GM19324 (cell line): ENCODE measurements around the gene ZNF219.

ENCODE experiments used
- ATAC-seq: cut with Tn5 transposase; IDR thresholded peaks from one replicate; pipeline ENCODE4 v1.9.1; 2021; ENCODE audit warnings: mild to moderate bottlenecking, moderate library complexity; ENCODE audit not compliant: unreplicated experiment, low FRiP score

ZNF219 gene

DNA sequence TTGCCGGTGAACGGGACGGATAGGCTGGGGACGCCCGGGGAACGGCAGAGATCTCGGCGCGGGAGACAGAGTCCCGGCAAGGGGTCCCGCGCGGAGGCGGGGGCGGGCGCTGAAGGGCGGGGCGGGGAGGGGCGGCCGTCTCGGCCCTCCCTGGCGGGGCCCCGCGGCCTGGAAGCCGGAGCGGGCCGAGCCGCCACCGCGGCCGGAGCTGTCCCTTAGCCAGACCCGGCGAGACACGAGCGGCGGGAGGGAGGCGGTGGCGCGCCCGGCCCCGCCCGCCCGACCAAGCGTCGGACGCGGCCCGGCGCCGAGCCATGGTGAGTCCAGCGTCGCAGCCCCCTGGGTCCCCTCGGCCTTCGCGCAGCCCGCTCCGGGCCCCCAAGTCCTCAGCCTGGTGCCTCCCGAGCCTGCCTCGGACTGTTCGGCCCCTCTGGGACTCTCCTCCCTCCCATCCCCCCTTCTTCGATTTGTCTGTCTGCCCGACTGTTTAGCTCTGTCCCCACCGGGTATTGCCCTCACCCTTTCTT lies 28.3 kb downstream of the ZNF219 start, which contains the start of gene ARHGEF40:
TSS of gene ARHGEF40 (plus strand) at position 222 of the 527 bp plus-strand sequence. CDS start at position 315, 93 bp downstream.
- peak; percentile 33 for ATAC-seq

DNA sequence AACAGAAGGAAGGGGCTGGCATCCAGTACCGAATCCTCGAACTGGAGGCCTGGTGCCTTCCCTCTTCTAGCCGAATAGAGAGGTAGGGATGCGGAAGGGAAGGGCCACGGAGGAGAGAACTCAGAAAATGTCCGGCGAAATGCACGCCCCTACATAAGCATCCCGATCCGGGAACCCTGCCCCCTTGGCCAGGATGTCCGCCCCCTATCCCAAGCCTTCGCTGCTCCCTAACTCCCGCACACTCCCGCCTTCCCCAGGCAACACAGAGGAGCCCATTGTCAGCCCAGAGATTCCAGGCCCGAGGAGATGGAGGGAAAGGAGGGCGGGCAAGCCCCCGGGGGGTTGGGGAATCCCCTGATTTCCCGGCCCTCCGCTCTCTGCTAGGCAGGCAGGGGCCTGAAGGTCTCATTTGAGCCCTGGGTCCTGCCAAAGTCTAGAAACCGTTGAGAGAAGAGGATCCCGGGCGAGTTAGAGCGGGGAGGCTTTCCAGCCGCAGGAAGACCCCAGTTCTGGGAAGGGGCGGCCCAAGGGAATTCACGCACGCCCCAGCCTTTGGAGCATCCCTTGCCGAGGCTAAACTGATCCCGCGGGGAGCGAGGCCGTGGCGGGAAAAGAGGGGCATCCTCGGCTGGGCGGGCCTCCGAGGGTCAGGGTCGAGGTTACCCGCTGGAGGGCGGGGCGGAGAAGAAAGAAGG lies 28.9 kb downstream of the ZNF219 start:
- ATAC-seq: no peak

DNA sequence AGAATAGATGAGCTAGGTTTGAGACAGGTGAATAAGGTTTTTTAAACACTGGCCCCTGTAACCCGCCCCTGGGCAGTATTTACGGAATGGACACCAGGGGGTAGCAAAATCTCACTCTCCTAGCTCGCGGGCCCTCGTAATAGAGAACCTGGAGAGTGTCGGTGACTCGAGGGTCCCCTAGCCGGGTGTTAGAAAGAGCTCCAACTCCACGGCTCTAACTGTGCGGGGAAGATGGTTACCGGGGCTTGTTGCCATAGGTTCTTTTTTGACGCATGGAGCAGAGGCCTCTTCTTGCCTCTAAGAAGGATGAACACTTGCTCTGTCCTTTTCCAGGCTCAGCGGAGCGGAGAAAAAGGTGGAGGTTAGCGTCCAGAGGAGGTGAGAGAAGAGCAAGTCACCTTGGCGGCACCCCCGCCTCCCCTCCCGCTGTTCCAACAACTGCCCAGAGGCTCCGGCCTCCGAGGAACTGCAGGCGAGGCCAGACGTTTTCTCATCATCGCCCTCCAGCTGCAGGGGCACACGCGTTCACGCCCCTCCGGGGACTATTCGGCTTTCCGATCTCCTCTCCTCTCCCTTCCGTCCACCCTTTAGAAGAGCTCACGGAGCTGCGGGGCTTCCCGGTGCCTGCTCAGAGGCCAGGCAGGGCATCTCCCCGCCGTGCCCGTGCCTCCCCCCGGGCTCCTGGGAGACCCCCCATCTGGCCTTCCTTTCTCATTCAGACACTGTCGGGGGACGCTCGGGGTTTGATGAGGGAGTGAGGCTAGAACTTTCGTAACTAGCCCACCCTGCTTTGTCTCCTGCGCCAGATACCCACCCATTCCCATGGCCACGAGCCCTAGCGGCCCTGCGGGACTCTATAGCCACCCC lies 29.7 kb downstream of the ZNF219 start:
- no peak for ATAC-seq

DNA sequence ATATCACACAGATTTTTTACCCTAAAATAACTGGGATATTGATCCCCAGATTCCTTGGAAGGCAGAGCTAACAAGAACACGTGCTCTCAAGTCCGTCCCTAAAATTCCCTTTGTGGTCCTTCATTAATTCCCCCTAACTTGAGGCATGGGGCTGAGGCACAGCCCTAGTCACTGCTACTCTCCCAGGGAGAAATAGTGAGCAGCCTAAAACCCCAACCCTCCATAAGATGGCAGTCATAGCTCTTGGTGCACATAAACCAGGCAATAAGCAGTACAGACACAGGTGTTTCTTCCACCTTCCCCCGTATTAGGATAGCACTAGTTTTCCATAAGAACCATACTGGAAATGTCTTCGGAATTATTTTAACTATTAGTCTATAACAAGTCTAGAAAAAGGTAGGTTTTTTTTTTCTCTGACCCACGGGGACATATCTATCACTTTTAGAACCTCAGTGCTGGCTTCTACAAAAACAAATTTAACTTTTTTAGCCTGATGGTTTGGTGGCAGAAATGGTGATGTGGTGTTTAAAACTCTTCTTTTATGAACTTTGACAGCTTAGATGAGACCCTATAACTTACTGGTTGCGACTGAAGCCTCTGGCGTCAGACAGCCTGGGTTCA lies 31.5 kb downstream of the ZNF219 start:
- no peak for ATAC-seq

DNA sequence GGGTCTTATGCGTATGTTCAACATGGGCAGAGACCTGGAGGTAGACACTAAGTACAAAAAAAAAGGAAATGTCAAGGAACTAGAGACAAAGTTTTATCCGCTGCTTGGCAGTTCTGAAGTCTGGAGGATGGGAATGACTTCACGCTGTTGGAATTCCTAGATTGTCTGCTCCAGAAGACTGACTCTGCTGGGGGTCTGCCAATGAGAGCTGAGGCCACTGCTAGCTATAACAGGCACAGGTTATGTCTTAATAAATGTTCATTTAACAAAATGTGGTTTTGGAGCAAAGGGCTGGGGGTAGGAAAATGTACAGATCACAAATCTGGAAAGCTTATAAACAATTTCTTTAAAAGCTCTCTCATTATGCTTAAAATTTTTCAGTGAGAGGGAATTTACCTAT lies 35.0 kb downstream of the ZNF219 start:
- ATAC-seq: no peak

DNA sequence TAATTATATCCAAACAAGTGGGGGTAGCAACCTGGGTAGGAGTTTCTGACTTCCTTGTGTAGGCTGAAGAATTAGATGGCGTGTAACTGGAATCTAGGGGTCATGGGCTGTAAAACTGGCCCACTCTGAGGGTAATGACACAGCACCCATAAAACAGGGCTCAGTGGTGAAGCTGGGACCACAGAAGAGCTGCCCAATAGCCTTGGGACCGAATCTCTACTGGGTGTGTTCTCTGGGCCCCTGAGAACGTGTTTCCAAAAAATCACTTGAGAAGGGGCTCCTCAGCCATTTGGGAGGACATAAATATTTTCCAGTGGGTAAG lies 37.1 kb downstream of the ZNF219 start:
- no peak for ATAC-seq

DNA sequence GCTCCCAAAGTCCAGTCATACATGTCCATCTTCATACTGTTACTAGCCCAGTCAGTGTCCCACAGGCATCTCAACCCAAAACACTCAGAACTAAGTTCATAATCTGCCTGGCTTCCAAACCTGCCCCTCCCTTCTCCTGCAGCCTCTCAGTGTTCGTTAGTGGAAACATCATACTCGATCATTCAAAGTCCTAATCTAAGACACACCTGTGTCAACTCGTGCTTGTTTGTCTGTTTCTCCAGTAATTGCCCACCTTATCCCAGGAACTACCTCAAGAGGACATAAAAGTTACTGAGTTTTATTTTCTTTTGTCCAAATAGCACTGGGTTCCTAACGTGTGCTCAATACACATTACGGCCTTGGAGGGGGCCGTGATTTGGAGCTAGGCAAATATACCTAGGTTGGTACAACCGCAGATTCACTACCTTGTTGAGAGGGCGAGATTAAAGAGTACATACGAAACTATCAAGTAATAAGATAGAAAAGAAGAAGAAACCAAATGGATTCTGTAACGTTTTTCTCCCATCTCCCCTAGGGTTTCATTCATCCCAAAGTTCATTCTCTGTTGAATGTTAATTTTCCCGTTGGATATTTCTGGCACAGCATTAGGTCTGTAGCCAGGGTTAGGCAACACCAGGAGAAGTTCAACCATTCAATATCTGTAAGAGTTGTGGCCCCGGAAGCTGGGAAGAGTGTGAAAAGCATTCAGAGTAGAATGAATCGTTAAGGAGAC lies 37.7 kb downstream of the ZNF219 start:
- no peak for ATAC-seq

DNA sequence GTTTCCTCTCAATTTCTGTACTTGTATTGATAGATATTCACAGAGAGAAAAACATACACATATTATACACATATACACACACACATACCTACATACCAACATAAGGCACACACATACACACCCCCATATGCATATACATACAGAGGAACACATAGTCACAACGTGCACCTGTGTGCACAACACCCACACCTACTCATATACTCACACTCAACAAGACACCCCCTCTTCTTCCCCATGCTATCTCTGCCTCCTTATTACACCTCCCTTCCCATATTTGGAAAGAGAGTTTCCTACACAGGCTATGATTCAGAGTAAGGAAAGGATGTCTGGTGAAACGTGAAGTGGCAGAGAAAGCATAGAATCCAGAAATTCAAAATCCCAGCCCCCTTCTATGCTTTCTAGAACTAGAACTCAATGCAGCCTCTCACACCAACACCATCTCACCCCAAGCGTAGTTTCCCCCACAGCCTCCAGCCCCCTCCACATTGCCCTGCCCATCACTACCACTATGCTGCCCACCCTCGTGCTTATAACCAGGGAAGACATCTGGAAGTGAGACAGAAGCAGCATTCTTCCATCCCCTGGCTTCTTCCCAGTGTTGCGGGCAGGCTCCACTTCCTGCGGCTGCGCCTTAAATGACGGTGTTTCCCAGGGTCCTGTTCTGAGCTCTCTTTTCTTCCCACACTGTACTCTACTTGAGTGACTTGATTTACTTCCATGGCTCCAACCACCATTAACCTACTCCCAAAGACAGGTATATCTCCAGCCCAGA lies 38.4 kb downstream of the ZNF219 start:
- no peak for ATAC-seq

DNA sequence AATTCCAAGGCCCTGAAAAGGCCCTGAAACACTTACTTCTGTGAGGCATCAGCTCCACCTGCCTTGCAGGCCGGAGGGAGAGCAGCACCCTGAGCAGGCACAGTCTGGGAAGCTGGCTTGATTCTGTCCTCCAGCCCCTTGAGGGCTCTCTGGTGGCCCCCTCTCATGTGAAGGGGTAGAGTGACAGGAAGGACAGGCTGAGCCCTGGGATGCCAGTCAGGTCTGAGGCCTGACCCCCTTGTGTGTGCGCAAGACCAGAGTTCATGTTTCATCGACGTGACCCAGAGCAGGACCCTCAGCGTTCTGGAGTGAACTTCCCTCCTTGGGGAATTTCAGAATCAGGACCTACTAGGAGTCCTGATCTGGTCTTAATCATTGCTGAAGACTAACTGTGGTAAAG lies 39.6 kb downstream of the ZNF219 start:
- ATAC-seq: no peak

DNA sequence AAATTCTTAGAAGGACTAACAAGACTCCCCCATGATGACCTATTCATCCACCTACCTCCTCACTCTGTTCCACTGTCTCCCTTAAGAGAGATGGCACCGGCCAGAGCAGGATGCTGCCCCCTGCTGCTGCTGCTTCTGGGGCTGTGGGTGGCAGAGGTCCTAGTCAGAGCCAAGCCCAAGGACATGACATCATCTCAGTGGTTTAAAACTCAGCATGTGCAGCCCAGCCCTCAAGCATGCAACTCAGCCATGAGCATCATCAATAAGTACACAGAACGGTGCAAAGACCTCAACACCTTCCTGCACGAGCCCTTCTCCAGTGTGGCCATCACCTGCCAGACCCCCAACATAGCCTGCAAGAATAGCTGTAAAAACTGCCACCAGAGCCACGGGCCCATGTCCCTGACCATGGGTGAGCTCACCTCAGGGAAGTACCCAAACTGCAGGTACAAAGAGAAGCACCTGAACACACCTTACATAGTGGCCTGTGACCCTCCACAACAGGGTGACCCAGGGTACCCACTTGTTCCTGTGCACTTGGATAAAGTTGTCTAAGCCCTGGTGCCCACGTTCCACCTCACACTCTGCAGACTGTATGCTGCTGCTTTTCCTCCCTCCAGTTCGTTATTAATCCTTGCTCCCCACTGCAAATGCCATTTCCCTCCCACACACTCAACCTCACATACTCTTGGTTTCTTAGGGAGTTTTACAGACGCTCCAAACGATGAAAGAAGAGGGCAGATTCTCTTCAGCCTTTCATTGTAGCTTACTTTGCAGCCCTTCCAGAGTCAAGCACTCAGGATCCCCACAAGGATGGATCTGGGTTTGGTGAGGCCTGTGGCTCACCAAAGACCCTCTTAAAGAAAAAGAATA lies 40.4 kb downstream of the ZNF219 start, which contains the start of gene RNASE8:
TSS of gene RNASE8 (plus strand) at position 20 of the 873 bp plus-strand sequence. CDS start at position 91, 71 bp downstream.
- no peak for ATAC-seq

DNA sequence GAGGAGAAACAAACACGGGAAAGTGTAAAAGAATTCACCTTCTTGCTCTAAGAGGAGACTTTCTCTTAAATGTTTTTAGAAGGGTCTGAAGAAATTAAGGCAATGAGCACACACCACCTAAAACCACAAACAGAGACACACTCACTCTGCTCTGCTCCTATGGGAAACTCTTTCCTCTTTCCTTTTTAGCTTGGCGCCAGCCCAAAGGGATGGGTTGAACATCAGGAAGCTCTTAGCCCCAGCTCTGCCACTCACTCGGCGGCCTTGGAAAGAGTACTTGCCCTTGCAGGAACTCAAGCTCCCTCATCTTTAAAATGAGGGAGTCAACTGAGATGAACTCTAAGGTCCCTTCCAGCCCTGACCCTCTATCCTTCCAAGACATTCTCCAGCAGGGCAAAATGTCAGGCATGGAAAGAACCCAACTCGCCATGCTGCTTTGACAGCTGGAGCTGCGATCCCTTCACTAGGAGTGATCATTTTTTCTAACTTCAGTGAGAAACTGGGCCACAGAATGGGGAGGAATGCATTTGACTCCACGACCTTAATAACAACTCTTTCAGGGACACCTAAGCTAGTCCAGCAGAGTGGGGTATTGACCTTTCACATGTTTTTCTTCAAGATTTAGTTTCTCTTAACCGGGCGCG lies 41.8 kb downstream of the ZNF219 start:
- no peak for ATAC-seq

DNA sequence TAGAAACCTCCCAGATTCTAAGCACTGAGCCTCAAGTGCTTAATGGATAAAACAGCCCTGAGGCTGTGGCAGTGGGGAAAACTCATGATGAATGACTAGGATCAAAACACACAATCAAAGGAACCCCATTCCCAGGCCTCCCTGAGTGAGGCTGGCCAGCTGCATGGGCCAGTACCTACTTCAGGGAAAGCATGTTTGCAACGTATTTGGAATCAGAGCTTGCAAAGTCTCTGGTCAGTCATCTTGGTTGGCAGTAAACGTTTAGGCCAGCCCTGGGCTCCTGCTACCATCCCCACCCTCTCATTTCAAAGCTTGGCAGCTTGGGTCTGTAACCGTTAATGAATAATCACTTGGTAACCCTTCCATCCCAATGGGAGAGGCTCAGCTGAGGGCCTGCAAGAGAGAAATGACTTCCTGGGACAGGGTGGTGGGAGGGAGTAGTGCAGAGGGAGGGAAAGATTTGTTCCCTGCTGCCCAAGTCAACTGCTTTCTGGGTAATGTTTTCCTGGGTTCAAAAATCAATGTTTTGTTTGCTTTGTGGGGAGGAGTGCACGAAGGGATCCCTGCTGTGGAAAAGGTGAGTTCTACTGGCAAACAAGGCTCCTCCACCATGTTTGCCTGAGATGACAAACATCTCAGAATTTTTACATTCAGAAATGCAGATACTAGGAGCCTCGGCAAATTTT lies 42.9 kb downstream of the ZNF219 start:
- no peak for ATAC-seq

DNA sequence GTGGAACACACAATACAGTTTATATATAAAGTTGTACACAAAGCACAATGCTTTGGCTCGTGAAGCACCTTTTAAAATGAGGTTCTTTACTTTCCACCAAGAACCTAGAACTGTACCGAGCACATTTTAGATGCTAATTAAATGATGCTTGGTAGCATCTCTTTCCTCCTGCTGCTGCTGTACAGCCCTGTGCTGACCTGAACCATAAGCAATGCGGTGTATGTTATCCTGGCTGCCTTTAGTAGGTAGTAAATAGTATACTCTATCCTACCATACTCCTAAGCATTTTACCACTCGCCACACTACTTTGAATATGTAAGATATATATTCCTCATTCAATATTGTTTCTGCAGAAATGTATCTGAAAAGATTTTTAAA lies 43.7 kb downstream of the ZNF219 start:
- no peak for ATAC-seq

DNA sequence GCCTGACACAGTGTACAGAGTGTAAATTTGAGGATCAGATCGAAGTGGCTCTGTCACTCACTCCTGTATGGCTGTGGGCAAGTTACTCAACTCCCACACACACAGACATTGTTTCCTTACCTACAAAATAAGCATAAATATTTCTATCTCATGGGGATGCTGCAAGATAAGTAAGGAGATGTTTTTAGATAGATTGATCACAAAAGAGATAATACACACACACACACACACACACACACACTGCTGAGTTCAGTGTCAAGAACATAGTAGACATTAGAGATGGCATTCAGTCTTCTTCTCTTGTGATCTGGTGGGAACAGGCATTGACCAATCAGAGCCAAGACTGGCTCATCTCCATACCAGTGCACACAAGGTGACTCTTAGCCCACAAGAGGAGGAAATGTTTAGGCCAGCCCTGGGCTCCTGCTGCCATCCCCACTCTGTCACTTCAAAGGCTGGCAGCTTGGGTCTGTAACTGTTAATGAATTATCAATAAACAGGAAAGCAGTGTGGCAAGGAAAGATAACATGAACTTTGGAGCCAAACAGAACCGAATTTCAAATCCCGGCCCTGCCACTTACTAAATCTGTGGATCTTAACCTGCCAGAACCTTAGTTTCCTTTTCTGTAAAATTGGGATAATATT lies 44.2 kb downstream of the ZNF219 start:
- no peak for ATAC-seq

DNA sequence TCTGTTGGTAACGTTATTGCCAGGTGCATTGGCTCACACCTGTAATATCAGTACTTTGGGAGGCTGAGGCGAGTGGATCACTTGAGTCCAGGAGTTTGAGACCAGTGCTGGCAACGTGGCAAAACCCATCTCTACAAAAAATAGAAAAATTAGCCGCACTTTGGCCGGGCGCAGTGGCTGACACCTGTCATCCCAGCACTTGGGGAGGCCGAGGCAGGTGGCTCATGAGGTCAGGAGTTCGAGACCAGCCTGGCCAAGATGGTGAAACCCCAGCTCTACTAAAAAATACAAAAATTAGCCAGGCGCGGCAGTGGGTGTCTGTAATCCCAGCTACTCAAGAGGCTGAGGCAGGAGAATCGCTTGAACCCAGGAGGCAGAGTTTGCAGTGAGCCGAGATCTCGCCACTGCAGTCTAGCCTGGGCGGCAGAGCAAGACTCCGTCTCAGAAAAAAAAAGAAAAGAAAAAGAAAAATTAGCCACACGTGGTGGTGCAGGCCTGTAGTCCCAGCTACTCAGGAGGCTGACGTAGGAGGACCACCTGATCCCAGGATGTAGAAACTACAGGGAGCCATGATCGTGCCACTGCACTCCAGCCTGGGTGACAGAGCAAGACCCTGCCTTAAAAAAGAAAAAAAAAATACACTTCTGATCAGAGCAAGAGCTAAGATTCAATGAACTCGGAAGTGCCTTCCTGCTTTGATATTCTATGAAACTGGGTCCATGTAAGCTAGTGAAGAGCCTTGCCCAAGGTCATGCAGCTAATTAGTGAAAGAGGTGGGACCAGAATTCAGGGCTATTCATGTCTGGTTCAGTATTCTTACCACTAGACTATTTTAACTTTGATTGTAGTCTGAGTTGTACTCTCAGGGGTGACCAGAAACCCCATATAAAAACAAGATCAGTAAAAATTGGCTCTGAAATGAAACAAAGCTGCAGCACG lies 45.0 kb downstream of the ZNF219 start:
- no peak for ATAC-seq

DNA sequence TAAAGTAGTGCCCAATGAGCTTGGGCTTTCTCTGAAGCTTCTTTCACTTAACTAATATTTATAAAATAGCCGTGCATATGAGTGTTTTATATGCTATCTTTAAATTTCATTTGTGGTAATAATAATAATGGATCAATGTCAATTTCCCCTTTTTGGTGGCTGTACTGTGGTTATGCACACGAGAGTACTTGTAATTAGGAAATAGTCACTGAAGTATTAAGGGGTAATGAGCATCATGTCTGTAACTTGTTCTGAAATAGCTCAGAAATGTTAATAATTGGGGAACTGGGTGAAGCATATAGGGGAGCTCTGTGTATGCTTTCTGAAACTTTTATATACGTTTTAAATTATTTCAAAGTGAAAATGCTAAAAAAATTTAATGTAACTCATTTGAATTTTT lies 47.9 kb downstream of the ZNF219 start:
- ATAC-seq: no peak
